HCT116 (cell line): Measurements from ENCODE around the gene RHBDD1. TPM values are rescaled to one million over a fixed set of nuclear protein-coding genes. Genes with fewer than 3 reads are reported as not detected.

Experiments
- ATAC-seq: fragments of 200-7000 bp; cut with Tn5 transposase; 2 replicates; pipeline ENCODE4 v1.9.1; 2020; ENCODE audit warnings: mild to moderate bottlenecking, moderate library complexity
- BruUV-seq: library from RNA; stranded (reverse); fragments of 400-500 nt; replicated peaks from 2 replicates; lab custom pipeline; 2021; lab: Mats Ljungman, UMichigan
- CTCF ChIA-PET: fragments of 300-600 bp; sonication (Branson Sonifier 250); formaldehyde crosslinking; loops from one replicate; lab custom pipeline; 2021; ENCODE audit warnings: antibody characterized with exemption; lab: Charles Lee
- POLR2A ChIA-PET: fragments of 300-600, 350-600 bp; sonication (Branson Sonifier 250); formaldehyde crosslinking; loops from one replicate; lab custom pipeline; 2021; ENCODE audit warnings: antibody characterized with exemption; lab: Charles Lee
- RAD21 ChIA-PET, 2 experiments: fragments of 300-600 bp; sonication (Branson Sonifier 250); formaldehyde crosslinking; loops; one replicate each; lab custom pipeline; 2023; ENCODE audit warnings: low total read pairs in 2 of 2; ENCODE audit not compliant: uncharacterized antibody in 2 of 2, unreplicated experiment in 2 of 2, low non-redundant PET in 1 of 2; lab: Charles Lee
- DNase-seq: peaks from one replicate; pipeline ENCODE4 v3.0.0-alpha.2; 2010; ENCODE audit warnings: low read depth, low spot score
- H2AFZ ChIP-seq: fragments of 200-600 bp; shearing (Covaris generic), sonication (generic); 2 replicates; pipeline ENCODE4 v1.6.1; 2017; ENCODE audit warnings: low read depth, mixed run types, mixed read lengths, antibody characterized with exemption, low read length; ENCODE audit not compliant: poor library complexity, severe bottlenecking
- H3K27ac ChIP-seq: 2 replicates; pipeline ENCODE4 v1.5.1; 2012; ENCODE audit warnings: low read depth, low read length
- H3K27me3 ChIP-seq: fragments of 200-600 bp; sonication (generic); 2 replicates; pipeline ENCODE4 v1.6.1; 2016; ENCODE audit warnings: mixed run types, low read length, mixed read lengths; ENCODE audit not compliant: insufficient read depth
- H3K36me3 ChIP-seq, 2 experiments: fragments of 200-500 bp in 1 of 2; fragments of 200-600 bp in 1 of 2; sonication (Bioruptor generic) in 1 of 2; sonication (generic) in 1 of 2; 2 replicates each; pipeline versions ENCODE4 v1.5.1 to v1.6.1; 2014 to 2016; ENCODE audit warnings: low read length in 2 of 2, inconsistent platforms in 1 of 2, mixed read lengths in 1 of 2, mixed run types in 1 of 2; ENCODE audit not compliant: insufficient read depth in 2 of 2, control insufficient read depth in 1 of 2
- H3K4me1 ChIP-seq, 2 experiments: fragments of 200-600 bp in 1 of 2; sonication (generic) in 1 of 2; 2 replicates each; pipeline versions ENCODE4 v1.5.1 to v1.6.1; 2012 to 2017; ENCODE audit warnings: low read length in 2 of 2, inconsistent platforms in 1 of 2, mild to moderate bottlenecking in 1 of 2, mixed read lengths in 1 of 2, mixed run types in 1 of 2, moderate library complexity in 1 of 2; ENCODE audit not compliant: insufficient read depth in 2 of 2, control insufficient read depth in 1 of 2
- H3K4me2 ChIP-seq: fragments of 200-600 bp; sonication (generic); 2 replicates; pipeline ENCODE4 v1.6.1; 2017; ENCODE audit warnings: mixed run types, low read length, mixed read lengths
- H3K4me3 ChIP-seq, 2 experiments: fragments of 200-600 bp in 1 of 2; sonication (generic) in 1 of 2; replicated peaks in 1 of 2; 2 replicates each; pipeline ENCODE4 v1.5.1; 2011 to 2016; ENCODE audit warnings: low read length in 2 of 2, control low read depth in 1 of 2, low read depth in 1 of 2, mild to moderate bottlenecking in 1 of 2, mixed read lengths in 1 of 2, mixed run types in 1 of 2
- H3K79me2 ChIP-seq: fragments of 200-600 bp; sonication (generic); 2 replicates; pipeline ENCODE4 v1.6.1; 2017; ENCODE audit warnings: mild to moderate bottlenecking, mixed run types, low read length, moderate library complexity, mixed read lengths; ENCODE audit not compliant: insufficient read depth
- H3K9ac ChIP-seq: fragments of 200-600 bp; sonication (generic); 2 replicates; pipeline ENCODE4 v1.6.1; 2016; ENCODE audit warnings: low read length, mixed read lengths
- H3K9me2 ChIP-seq: fragments of 200-600 bp; sonication (generic), shearing (Covaris generic); 2 replicates; pipeline ENCODE4 v1.6.1; 2017; ENCODE audit warnings: mixed run types, mild to moderate bottlenecking, moderate library complexity; ENCODE audit not compliant: insufficient read depth
- H3K9me3 ChIP-seq, 2 experiments: fragments of 200-500 bp in 1 of 2; fragments of 200-600 bp in 1 of 2; sonication (Bioruptor generic) in 1 of 2; sonication (generic) in 1 of 2; 2 replicates each; pipeline ENCODE4 v1.6.1; 2014 to 2017; ENCODE audit warnings: low read length in 2 of 2, mixed read lengths in 2 of 2, inconsistent platforms in 1 of 2, low read depth in 1 of 2, mild to moderate bottlenecking in 1 of 2, mixed run types in 1 of 2, moderate library complexity in 1 of 2; ENCODE audit not compliant: control insufficient read depth in 1 of 2, insufficient read depth in 1 of 2
- H4K20me1 ChIP-seq: fragments of 200-600 bp; sonication (generic), shearing (Covaris generic); 2 replicates; pipeline ENCODE4 v1.6.1; 2017; ENCODE audit warnings: mixed run types, mild to moderate bottlenecking, moderate library complexity; ENCODE audit not compliant: insufficient read depth
- CBX3 ChIP-seq: IDR thresholded peaks from 2 replicates; pipeline ENCODE4 v1.6.1; 2012; ENCODE audit warnings: low read depth
- CEBPB ChIP-seq: IDR thresholded peaks from 2 replicates; pipeline ENCODE4 v1.6.1; 2012; ENCODE audit warnings: low read depth
- EGR1 ChIP-seq: IDR thresholded peaks from 2 replicates; pipeline ENCODE4 v1.6.1; 2012; ENCODE audit warnings: low read depth
- EZH2 ChIP-seq: fragments of 200-600 bp; sonication (generic); IDR thresholded peaks from 2 replicates; pipeline ENCODE4 v1.6.1; 2017; ENCODE audit warnings: antibody characterized with exemption, mixed run types
- EZH2phosphoT487 ChIP-seq: fragments of 200-600 bp; IDR thresholded peaks from 2 replicates; pipeline ENCODE4 v1.6.1; 2018; ENCODE audit warnings: antibody characterized with exemption, borderline replicate concordance
- FOSL1 ChIP-seq: IDR thresholded peaks from 2 replicates; pipeline ENCODE4 v1.6.1; 2012; ENCODE audit warnings: low read depth
- JUND ChIP-seq: IDR thresholded peaks from 2 replicates; pipeline ENCODE4 v1.6.1; 2012
- POLR2A ChIP-seq: IDR thresholded peaks from 2 replicates; pipeline ENCODE4 v1.7.0; 2011; ENCODE audit warnings: borderline replicate concordance; ENCODE audit not compliant: insufficient read depth, insufficient read length; ENCODE audit errors: extremely low read depth
- POLR2AphosphoS5 ChIP-seq: IDR thresholded peaks from 2 replicates; pipeline ENCODE4 v1.6.1; 2011; ENCODE audit warnings: mild to moderate bottlenecking, low read depth, low read length, moderate library complexity
- RAD21 ChIP-seq: IDR thresholded peaks from 2 replicates; pipeline ENCODE4 v1.6.1; 2012; ENCODE audit warnings: low read depth, mild to moderate bottlenecking
- SIN3A ChIP-seq: IDR thresholded peaks from 2 replicates; pipeline ENCODE4 v1.6.1; 2012; ENCODE audit warnings: low read depth
- ZFX ChIP-seq: fragments of 450-650 bp; IDR thresholded peaks from 2 replicates; pipeline ENCODE4 v1.6.1; 2017
- ZNF274 ChIP-seq: fragments of 200-500 bp; sonication (Bioruptor generic); IDR thresholded peaks from 2 replicates; pipeline ENCODE4 v1.6.1; 2014; ENCODE audit warnings: mild to moderate bottlenecking, low read depth, low read length, inconsistent platforms
- intact Hi-C: fragments of 100-400 bp; cut with micrococcal nuclease; formaldehyde crosslinking; loops from 2 replicates; pipeline ENCODE4 v1.10.0; 2022
- total RNA-seq: library from RNA; stranded (reverse); gene quantifications from one replicate; pipeline ENCODE4 v1.2.1, GENCODE V29; 2021; ENCODE audit not compliant: unreplicated experiment
- TF ChIP-seq, protein P1 (sequence below): IDR thresholded peaks from 2 replicates; pipeline ENCODE4 v1.6.1; 2012
- TF ChIP-seq, protein P2 (sequence below): IDR thresholded peaks from 2 replicates; pipeline ENCODE4 v1.6.1; 2012
- TF ChIP-seq, protein P3 (sequence below): IDR thresholded peaks from 2 replicates; pipeline ENCODE4 v1.6.1; 2012; ENCODE audit warnings: low read depth
- TF ChIP-seq, protein P4 (sequence below): IDR thresholded peaks from 2 replicates; pipeline ENCODE4 v1.6.1; 2011; ENCODE audit warnings: mild to moderate bottlenecking, low read length, moderate library complexity; ENCODE audit not compliant: insufficient replicate concordance; ENCODE audit errors: extremely low read depth
- TF ChIP-seq, protein P5 (sequence below), 3 experiments: fragments of 200-600 bp in 1 of 3; sonication (generic) in 1 of 3; IDR thresholded peaks in 2 of 3; conservative IDR thresholded peaks in 1 of 3; 2 replicates each; pipeline ENCODE4 v1.5.1; 2012 to 2017; ENCODE audit warnings: low read depth in 2 of 3, low read length in 2 of 3, antibody characterized with exemption in 1 of 3, borderline replicate concordance in 1 of 3, control low read depth in 1 of 3, mild to moderate bottlenecking in 1 of 3, mixed read lengths in 1 of 3, mixed run types in 1 of 3, moderate library complexity in 1 of 3; ENCODE audit not compliant: insufficient read depth in 1 of 3

The RHBDD1 gene
- total RNA-seq, 1 experiment from 2014 or later: 73.8 TPM

DNA sequence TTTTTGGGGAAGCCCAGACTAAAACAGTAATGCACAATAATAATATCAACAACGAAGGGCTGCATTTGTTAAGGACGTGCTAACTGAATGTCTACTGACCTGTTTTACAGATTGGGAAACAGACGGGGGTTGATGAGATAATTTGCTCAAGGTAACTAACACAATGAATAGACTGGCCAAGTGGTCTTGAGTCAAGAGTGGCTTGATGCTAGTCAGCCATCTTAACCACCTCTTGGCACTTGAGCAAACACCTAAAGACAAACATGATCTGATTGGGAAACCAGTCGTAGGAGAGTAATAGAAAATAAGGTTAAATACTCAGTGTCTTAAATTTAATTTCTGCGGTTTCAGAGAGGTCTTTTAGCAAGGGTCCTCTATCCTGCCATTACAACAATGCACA lies 14.2 kb downstream of the RHBDD1 start (continued):
- TF ChIP-seq RAD21 (no peak), POLR2AphosphoS5 (no peak), ZFX (no peak), CEBPB (no peak), SIN3A (no peak), JUND (no peak)
- TF ChIP-seq, protein P1, sequence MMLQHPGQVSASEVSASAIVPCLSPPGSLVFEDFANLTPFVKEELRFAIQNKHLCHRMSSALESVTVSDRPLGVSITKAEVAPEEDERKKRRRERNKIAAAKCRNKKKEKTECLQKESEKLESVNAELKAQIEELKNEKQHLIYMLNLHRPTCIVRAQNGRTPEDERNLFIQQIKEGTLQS: no peak

DNA sequence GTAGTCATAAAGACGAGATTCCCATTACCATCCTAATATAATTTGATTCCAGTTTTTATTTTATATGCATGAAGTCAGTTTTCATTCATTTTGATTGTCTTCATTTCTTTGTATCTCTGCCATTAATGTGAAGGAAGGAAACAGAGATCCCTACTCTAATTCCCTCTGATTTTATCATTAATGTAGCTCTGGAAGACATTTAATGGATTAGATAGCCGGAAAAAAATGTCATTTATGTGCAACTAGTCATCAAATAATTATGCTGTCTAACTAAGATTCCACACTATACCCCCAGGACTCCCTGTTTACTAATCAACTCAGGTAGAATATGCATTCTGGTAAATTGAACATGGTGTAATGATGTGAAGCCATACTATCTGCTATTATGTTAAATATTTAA lies 19.9 kb downstream of the RHBDD1 start:
- Histone ChIP-seq H3K9ac (no peak overlapping the region), H3K4me1 (no peaks in the 10 kb centered on the region), H3K36me3 (no peaks in the 10 kb centered on the region), H3K4me3 (no peak overlapping the region), H3K4me2 (no peak overlapping the region), H2AFZ (no peak overlapping the region), H3K9me3 (no peaks in the 10 kb centered on the region), H3K9me2 (no peaks in the 10 kb centered on the region), H3K27ac (no peak overlapping the region), H4K20me1 (no peaks in the 10 kb centered on the region), H3K27me3 (no peaks in the 10 kb centered on the region), H3K79me2 (peaks cover 50% of the 10 kb centered on the region)
- ATAC-seq (no peak), DNase-seq (no peak)
- BruUV-seq: no TSS peak
- intact Hi-C loops: no loop called here
- POLR2A ChIA-PET: no interaction called here
- CTCF ChIA-PET: no interaction called here
- RAD21 ChIA-PET: no interaction called here
- TF ChIP-seq ZNF274 (no peak), EZH2 (no peak), FOSL1 (no peak), CBX3 (no peak), EZH2phosphoT487 (no peak), JUND (no peak), SIN3A (no peak), EGR1 (no peak), POLR2A (no peak), ZFX (no peak), RAD21 (no peak)
- TF ChIP-seq, protein P2, sequence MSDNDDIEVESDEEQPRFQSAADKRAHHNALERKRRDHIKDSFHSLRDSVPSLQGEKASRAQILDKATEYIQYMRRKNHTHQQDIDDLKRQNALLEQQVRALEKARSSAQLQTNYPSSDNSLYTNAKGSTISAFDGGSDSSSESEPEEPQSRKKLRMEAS: no peak
- TF ChIP-seq, protein P3, sequence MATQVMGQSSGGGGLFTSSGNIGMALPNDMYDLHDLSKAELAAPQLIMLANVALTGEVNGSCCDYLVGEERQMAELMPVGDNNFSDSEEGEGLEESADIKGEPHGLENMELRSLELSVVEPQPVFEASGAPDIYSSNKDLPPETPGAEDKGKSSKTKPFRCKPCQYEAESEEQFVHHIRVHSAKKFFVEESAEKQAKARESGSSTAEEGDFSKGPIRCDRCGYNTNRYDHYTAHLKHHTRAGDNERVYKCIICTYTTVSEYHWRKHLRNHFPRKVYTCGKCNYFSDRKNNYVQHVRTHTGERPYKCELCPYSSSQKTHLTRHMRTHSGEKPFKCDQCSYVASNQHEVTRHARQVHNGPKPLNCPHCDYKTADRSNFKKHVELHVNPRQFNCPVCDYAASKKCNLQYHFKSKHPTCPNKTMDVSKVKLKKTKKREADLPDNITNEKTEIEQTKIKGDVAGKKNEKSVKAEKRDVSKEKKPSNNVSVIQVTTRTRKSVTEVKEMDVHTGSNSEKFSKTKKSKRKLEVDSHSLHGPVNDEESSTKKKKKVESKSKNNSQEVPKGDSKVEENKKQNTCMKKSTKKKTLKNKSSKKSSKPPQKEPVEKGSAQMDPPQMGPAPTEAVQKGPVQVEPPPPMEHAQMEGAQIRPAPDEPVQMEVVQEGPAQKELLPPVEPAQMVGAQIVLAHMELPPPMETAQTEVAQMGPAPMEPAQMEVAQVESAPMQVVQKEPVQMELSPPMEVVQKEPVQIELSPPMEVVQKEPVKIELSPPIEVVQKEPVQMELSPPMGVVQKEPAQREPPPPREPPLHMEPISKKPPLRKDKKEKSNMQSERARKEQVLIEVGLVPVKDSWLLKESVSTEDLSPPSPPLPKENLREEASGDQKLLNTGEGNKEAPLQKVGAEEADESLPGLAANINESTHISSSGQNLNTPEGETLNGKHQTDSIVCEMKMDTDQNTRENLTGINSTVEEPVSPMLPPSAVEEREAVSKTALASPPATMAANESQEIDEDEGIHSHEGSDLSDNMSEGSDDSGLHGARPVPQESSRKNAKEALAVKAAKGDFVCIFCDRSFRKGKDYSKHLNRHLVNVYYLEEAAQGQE: no peak
- TF ChIP-seq, protein P4, sequence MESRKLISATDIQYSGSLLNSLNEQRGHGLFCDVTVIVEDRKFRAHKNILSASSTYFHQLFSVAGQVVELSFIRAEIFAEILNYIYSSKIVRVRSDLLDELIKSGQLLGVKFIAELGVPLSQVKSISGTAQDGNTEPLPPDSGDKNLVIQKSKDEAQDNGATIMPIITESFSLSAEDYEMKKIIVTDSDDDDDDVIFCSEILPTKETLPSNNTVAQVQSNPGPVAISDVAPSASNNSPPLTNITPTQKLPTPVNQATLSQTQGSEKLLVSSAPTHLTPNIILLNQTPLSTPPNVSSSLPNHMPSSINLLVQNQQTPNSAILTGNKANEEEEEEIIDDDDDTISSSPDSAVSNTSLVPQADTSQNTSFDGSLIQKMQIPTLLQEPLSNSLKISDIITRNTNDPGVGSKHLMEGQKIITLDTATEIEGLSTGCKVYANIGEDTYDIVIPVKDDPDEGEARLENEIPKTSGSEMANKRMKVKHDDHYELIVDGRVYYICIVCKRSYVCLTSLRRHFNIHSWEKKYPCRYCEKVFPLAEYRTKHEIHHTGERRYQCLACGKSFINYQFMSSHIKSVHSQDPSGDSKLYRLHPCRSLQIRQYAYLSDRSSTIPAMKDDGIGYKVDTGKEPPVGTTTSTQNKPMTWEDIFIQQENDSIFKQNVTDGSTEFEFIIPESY: no peak
- TF ChIP-seq, protein P1: no peak
- TF ChIP-seq, protein P5, sequence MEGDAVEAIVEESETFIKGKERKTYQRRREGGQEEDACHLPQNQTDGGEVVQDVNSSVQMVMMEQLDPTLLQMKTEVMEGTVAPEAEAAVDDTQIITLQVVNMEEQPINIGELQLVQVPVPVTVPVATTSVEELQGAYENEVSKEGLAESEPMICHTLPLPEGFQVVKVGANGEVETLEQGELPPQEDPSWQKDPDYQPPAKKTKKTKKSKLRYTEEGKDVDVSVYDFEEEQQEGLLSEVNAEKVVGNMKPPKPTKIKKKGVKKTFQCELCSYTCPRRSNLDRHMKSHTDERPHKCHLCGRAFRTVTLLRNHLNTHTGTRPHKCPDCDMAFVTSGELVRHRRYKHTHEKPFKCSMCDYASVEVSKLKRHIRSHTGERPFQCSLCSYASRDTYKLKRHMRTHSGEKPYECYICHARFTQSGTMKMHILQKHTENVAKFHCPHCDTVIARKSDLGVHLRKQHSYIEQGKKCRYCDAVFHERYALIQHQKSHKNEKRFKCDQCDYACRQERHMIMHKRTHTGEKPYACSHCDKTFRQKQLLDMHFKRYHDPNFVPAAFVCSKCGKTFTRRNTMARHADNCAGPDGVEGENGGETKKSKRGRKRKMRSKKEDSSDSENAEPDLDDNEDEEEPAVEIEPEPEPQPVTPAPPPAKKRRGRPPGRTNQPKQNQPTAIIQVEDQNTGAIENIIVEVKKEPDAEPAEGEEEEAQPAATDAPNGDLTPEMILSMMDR (IDR thresholded peaks at IDR 0.05 in 2 of 3, conservative IDR thresholded peaks at IDR 0.05 in 1 of 3; ENCODE audit: borderline replicate concordance in 1 of 3, insufficient read depth in 1 of 3, low read depth in 2 of 3, low read length in 2 of 3): no peak
